ENCODE measurements around the gene SIGLEC8.
"Not testable (repeated sequence)": the region's sequence is repeated elsewhere in the genome, so short reads cannot be mapped to it uniquely, and the experiment has no call there.

Gene SIGLEC8

GRCh38 chr19:51458051-51458645 lies at the start of gene SIGLEC8:
SIGLEC8 (minus strand) TSS chr19:51458454; CDS start chr19:51458387, 67 bp downstream.
- no peak for DNase-seq

- no peak for DNase-seq
Measured at GRCh38 chr19:51507640-51508058, 49.4 kb upstream of the SIGLEC8 start.

- DNase-seq: no peak
Measured at GRCh38 chr19:51507192-51507591, 48.9 kb upstream of the SIGLEC8 start.

DNA sequence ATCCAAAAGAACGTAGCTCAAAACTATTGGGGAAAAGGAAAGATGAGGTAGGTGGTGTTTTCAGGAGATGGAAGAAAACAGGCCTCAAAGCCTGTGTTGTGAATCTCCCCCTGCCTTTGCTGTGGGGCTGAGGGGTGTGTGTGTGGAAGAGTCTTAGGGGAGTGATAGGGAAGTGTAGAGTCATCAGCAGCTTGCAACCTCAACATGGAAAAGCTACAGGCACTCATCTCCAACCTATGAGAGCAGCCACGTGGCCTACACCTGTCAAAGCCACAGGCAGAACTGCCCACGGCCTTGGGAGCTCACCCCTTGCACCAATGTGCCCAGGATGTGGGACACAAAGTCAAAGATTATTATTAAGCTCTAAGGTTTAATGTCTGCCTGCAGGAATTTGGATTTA lies 47.6 kb upstream of the SIGLEC8 start:
- DNase-seq: no peak

- no peak for DNase-seq
Measured at GRCh38 chr19:51503896-51504295, 45.6 kb upstream of the SIGLEC8 start.

GRCh38 chr19:51503286-51503817 lies 45.1 kb upstream of the SIGLEC8 start:
- DNase-seq: no peak

DNA sequence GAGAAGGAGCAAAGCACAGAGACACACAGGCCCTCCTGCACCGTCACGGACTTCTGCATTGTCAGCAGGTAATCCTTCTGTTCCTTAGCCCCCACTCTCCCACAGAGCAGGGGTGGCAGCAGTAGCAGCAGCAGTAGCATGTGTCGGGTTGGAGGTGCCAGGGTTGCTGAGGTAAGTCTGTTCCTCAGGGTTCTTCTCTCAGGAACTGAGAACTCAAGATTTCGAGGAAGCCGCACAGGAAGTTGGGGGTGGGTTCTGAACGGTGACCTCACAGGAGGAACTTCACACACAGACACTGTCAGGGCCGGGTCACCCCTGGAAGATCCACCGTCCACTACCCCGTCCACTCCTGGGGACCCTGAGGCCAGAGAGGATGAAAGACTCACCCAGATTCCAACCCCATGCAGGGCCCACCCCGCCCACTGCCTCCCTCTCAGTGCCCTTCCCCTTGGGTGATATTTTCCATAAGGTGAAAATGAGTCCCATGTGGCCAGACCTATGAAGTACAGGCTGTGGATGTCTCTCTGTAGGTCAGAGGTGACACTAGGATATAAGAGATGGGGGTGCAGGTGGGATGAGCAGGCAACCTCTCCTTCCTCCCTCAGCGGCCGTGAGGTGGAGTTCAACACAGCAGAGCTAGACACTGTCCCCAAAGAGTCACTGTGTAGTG lies 43.5 kb upstream of the SIGLEC8 start, which contains the start of gene SIGLEC12:
Gene SIGLEC12, minus strand, starts transcription at position 207 of the 670 bp plus-strand sequence. Its CDS starts 67 bp downstream, at position 140.
- no peak for DNase-seq

DNA sequence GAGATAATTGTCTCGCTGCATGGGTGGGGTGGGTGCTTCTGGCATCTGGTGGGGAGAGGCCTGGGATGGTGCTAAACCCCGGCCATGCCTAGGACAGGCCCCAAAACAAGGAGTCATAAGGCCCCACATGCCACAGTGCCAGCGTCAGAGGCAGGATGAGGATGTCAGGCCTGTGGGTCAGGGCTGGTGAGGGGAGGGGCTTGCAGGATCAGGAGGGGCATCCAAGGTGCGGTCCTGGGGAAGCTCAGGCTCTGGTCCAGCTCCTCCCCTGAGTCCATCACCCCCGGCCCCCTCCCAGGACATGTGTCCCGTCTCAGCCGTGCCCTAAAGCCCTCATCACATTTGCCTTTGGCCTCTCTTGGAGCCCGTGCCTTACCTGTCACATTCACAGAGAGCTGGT lies 42.7 kb upstream of the SIGLEC8 start:
- not testable (repeated sequence) for DNase-seq

DNA sequence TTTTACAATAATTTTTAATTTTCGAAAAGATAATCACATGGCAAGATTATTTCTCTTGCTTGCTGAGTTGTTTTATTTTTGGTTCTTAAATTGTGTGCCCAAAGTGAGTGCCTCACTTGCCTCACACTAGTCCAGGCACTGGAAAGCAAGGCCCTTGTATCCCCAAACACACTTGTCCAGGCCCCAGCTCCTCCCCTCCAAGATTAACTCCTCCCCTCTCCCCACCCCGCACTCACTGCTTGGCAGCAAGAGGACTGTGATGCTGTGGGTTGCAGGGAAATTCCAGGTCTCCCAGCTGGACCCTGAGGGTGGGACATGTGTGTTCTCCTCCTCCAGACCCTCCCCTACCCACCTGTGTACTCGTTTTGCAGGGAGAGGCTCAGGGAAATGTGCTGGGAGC lies 39.4 kb upstream of the SIGLEC8 start:
- no peak for DNase-seq

GRCh38 chr19:51493776-51494175 lies 35.5 kb upstream of the SIGLEC8 start:
- no peak for DNase-seq

DNA sequence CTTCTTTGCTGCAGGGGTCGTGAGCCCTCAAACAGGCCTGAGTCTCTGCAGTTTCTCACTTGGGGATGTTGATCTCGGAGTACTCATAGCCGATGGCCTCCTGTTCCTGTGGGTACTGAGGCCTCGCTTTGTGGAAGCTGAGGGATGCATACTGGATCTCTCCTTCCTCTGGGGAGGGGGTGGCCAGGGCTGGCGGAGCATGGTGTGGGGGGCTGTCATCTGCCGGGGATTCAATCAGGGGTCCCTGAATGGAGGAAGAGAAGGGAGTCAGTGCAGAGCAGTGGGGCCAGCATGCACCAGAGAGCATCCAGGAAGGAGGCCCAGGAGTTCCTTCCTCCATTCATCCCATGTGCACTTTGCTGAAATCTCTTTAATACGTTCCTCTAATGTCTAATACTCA lies 33.3 kb upstream of the SIGLEC8 start:
- no peak for DNase-seq

DNA sequence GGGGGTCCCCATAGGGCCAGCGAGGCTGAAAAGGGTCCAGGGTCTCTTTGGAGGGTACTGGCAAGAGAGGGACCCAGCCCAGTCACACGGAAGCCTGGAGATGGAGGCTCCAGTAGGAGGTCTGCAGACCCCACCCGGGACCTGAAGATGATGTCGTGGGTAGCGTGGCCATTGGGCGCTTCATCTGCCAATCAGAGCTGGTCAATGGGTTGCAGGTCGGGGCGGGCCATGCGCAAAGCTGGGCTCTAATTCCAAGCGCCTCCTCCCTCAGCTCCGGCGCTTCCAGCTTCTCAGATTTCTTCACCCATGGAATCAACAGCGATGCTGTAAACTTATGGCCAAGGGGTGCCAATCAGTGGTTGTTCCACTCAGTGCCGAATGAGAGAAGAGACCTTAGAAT lies 32.4 kb upstream of the SIGLEC8 start:
- no peak for DNase-seq

DNA sequence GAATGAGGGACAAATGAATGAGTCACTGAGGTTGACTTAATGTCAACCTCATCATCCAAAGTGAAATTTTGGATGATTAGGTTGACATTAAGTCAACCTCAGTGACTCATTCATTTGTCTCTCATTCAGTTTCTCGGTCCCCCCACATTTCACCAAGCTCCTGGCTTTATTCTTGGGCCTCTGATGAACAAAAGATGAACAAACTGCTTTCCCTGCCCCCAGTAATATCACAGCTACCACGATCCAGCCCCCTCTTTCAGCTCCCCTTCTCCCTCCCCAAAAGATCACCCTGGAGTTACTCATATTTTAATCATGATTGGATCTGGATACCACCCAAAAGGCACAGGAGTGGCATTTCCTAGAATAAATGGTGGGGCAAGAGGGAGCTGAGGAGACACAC lies 30.9 kb upstream of the SIGLEC8 start:
- DNase-seq: no peak

DNA sequence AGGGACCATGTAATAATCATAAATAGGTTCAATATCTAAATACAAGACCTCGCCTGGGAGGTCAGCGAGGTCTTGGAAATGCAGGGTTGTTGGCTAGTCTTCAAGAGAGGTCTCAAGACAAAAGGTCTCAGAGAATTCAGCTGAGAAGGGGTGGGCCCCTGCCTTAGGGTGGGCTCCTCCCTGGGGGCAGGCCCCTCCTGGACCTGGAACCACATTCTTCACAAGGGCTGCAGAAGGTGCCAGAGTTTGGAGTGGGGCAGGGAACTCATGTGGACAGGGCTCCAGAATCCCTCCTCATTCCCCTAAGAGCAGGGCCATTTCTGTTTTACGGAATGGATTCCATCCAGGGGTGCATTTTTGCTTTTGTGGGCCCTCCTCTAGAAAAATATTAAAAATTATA lies 30.2 kb upstream of the SIGLEC8 start:
- no peak for DNase-seq

GRCh38 chr19:51485960-51486660 lies 27.9 kb upstream of the SIGLEC8 start:
- DNase-seq: no peak

DNA sequence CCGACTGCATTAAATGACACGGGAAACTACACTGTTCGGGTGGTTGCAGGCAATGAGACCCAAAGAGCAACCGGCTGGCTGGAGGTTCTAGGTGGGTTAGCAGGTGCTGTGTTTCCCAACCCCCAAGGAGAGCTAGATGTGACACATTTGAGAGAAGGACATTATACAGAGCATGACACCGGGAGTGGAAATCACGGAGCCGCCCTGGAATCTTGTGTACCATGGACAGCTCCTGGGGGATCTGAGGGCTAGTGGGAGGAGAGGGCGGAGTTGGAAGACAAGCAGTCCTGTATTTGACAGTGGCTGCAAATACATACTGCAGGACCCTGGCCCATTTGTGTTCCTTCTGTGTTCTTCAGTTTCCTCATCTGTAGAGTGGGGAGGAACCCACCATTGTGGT lies 22.3 kb upstream of the SIGLEC8 start:
- no peak for DNase-seq

DNA sequence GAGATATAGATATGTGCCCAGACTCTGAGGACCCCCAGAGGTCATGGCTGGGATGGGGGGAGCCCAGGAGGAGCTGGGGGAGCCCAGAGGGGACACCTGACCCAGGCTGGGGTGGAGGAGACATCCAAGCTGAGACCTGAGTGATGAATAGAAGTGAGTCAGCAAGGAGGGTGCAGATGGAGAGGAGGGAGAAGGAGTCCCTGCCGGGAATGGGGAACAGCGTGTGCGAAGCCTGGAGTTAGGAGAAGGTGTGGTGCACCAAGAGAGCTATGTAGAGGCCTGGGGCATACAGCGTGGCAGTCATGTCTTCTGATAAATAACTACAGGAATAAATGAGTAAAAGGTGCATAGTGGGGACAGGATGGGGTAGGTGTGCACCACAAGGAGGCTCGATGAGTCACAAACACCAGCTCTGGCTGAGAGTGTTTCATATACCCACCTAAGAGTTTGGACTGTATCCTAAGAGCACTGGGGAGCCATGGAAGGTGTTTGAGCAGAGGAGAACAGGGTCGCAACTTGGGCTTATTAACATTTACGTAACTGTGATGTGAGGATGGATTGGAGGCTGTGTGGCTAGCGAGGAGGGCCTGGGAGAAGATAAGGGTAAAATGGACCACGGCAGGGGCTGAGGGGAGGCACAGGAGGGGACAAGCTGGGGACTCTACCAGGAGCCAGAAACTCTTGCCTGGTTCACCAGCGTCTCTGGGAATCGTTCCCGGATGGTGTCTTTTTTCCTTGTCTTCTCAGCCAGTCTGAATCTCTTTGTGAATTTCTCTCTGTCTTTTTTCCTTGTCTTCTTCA lies 21.5 kb upstream of the SIGLEC8 start:
- no peak for DNase-seq

DNA sequence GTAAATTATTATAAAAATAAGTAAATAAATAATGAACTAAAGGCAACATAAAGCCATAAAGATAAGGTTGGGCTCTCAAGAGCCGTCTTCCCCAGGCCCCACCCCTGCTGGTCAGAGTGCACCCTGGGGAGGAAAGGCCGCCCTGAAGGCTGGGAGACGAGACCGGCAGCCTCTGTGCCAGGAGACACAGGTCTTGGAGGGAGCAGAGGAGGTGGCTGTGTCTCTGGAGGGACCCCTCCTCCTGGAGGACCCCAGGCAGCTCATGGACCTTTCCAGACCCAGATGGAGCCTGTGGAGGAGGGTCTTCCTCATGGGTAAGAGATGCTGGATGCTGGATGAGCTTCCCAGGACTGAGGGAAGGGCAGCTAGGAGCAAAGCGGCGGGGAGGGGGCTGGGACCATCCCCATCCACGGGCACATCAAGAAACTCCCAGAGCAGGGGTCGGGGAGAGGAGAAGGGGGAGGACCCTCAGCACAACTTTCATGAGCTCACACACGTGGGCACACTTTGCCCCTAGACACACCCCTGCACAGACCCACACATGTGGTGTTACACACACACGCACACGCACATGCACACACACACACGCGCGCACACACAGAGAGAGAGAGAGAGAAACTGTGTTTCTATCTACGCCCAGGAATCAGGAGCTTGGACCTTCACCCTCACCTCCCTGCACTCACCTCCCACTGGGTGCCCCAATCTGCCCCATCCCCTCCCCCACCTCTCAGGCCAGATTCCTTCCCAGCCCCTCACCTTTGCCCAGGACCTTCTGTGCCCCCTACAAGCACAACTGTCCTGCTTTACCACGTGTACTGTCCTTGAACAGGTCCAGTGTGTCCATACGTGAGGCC lies 20.4 kb upstream of the SIGLEC8 start, which contains the start of gene CEACAM18:
Gene CEACAM18, plus strand, starts transcription at position 159 of the 854 bp plus-strand sequence.
- DNase-seq: no peak

DNA sequence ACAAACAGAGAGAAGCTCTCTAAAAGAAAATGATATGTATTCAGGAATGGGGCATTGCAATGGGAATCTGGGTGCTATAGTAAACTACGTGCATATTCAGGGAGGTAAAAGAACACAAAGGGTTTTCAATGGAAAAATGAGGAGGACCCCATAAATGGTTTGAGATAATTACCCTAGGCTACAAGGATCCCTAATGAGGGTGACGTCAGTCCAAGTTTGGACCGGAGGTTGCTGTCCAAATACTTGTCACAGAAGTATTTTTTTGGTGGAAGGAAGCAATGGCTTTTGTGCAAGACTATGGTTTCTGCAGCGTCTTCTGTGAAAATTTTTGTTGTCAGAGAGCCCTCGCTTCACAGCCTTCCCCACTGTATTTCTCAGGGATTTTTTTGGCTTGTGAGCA lies 19.1 kb upstream of the SIGLEC8 start:
- no peak for DNase-seq

GRCh38 chr19:51476164-51476563 lies 17.9 kb upstream of the SIGLEC8 start:
- DNase-seq: no peak

GRCh38 chr19:51473009-51473707 lies 14.9 kb upstream of the SIGLEC8 start:
- DNase-seq: peak; percentile 25

All from SHP77 treated with DMSO at 0.1 percent for 48 hours (cell line).